Stimulated activated CD4-positive, alpha-beta T cell treated with anti-CD3 and anti-CD28 coated beads, Interleukin-4, amount 100 ng/mL, for 1 hour (primary cell): Measurements from ENCODE around the gene CORIN.

ENCODE experiments used
- DNase-seq: peaks from one replicate; pipeline ENCODE4 v3.0.0-alpha.2; 2020

The CORIN gene

GRCh38 chr4:47837908-47838294 lies at the start of gene CORIN:
Gene CORIN (minus strand): TSS chr4:47838067. CDS start chr4:47837949, 118 bp downstream.
- DNase-seq = no peak

GRCh38 chr4:47882228-47882627 lies 44.4 kb upstream of the CORIN start:
- no peak for DNase-seq

GRCh38 chr4:47879458-47879857 lies 41.6 kb upstream of the CORIN start:
- DNase-seq = no peak

GRCh38 chr4:47876784-47877546 lies 39.1 kb upstream of the CORIN start:
- no peak for DNase-seq

- no peak for DNase-seq
Observed at GRCh38 chr4:47876310-47876709, 38.4 kb upstream of the CORIN start.

GRCh38 chr4:47873877-47874541 lies 36.1 kb upstream of the CORIN start:
- no peak for DNase-seq

GRCh38 chr4:47863486-47863885 lies 25.6 kb upstream of the CORIN start:
- no peak for DNase-seq

GRCh38 chr4:47862297-47862696 lies 24.4 kb upstream of the CORIN start:
- DNase-seq = no peak

GRCh38 chr4:47860305-47860704 lies 22.4 kb upstream of the CORIN start:
- no peak for DNase-seq

GRCh38 chr4:47858006-47858405 lies 20.1 kb upstream of the CORIN start:
- DNase-seq = no peak

GRCh38 chr4:47856713-47857112 lies 18.8 kb upstream of the CORIN start:
- DNase-seq = no peak

GRCh38 chr4:47855350-47855749 lies 17.5 kb upstream of the CORIN start:
- no peak for DNase-seq

GRCh38 chr4:47852136-47852535 lies 14.3 kb upstream of the CORIN start:
- no peak for DNase-seq

GRCh38 chr4:47849466-47849865 lies 11.6 kb upstream of the CORIN start:
- no peak for DNase-seq

- DNase-seq = no peak
Observed at GRCh38 chr4:47848041-47848440, 10.2 kb upstream of the CORIN start.

GRCh38 chr4:47842985-47843384 lies 5.1 kb upstream of the CORIN start:
- DNase-seq = no peak

GRCh38 chr4:47840291-47840690 lies 2.4 kb upstream of the CORIN start:
- no peak for DNase-seq

- peak; percentile 41 for DNase-seq
Observed at GRCh38 chr4:47839259-47839658, 1.4 kb upstream of the CORIN start.

GRCh38 chr4:47838445-47838844 lies 578 bp upstream of the CORIN start:
- no peak for DNase-seq

GRCh38 chr4:47837094-47837907 lies 566 bp downstream of the CORIN start:
- peak; percentile 38 for DNase-seq

GRCh38 chr4:47836641-47837093 lies 1.2 kb downstream of the CORIN start:
- peak; percentile 54 for DNase-seq

- DNase-seq = no peak
Observed at GRCh38 chr4:47835494-47835893, 2.4 kb downstream of the CORIN start.

- DNase-seq = no peak
Observed at GRCh38 chr4:47831026-47831679, 6.7 kb downstream of the CORIN start.
